H1 (cell line): ENCODE data around the gene DNMT3B.

Experiments used
- EZH2 ChIP-seq: fragments of 200-600 bp; sonication (generic); IDR thresholded peaks from 2 replicates; pipeline ENCODE4 v1.7.1; 2012; ENCODE audit warnings: low read depth, mild to moderate bottlenecking, moderate library complexity, low read length, inconsistent platforms; ENCODE audit not compliant: severe bottlenecking
- TF ChIP-seq, protein P1 (sequence below): IDR thresholded peaks from 2 replicates; pipeline ENCODE4 v1.6.1; 2011; ENCODE audit warnings: low read depth, mild to moderate bottlenecking, low read length; ENCODE audit not compliant: insufficient read depth
- TF ChIP-seq, protein P2 (sequence below), 3 experiments: IDR thresholded peaks; 1 replicate in 2 of 3; 2 replicates in 1 of 3; pipeline versions ENCODE4 v1.5.1 to v1.6.1; 2011; ENCODE audit warnings: low read length in 3 of 3, mild to moderate bottlenecking in 3 of 3, inconsistent platforms in 2 of 3, low read depth in 1 of 3, moderate library complexity in 1 of 3; ENCODE audit not compliant: insufficient read depth in 1 of 3; ENCODE audit errors: control extremely low read depth in 1 of 3

DNA sequence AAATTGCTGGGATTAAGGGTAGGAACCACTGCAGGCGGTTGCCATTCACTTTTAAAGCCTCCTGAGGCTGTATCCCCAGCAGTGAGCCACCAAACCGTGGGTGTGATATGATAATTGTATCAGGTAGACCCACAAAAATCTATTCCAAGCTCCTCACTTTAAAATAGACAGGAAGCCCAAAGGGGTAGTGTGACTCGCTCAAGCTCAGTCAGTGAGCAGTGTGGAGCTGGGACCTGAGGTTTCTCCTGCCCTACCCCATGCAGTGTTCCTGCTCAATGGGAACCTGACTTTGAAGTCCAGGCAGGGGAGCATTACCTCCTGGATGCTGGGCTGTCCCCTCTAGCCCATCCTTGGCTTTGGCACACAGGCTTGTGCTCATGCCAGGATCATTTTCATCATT lies 42.6 kb downstream of the DNMT3B start:
- TF ChIP-seq, protein P1, sequence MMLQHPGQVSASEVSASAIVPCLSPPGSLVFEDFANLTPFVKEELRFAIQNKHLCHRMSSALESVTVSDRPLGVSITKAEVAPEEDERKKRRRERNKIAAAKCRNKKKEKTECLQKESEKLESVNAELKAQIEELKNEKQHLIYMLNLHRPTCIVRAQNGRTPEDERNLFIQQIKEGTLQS, result no peak
- TF ChIP-seq, protein P2, sequence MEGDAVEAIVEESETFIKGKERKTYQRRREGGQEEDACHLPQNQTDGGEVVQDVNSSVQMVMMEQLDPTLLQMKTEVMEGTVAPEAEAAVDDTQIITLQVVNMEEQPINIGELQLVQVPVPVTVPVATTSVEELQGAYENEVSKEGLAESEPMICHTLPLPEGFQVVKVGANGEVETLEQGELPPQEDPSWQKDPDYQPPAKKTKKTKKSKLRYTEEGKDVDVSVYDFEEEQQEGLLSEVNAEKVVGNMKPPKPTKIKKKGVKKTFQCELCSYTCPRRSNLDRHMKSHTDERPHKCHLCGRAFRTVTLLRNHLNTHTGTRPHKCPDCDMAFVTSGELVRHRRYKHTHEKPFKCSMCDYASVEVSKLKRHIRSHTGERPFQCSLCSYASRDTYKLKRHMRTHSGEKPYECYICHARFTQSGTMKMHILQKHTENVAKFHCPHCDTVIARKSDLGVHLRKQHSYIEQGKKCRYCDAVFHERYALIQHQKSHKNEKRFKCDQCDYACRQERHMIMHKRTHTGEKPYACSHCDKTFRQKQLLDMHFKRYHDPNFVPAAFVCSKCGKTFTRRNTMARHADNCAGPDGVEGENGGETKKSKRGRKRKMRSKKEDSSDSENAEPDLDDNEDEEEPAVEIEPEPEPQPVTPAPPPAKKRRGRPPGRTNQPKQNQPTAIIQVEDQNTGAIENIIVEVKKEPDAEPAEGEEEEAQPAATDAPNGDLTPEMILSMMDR (IDR thresholded peaks at IDR 0.05; ENCODE audit: control extremely low read depth in 1 of 3, insufficient read depth in 1 of 3, low read depth in 1 of 3, low read length in 3 of 3), result no peak
- TF ChIP-seq EZH2, result no peak
